K562 (cell line): ENCODE results near the gene KIF25. TPM values are rescaled to one million over a fixed set of nuclear protein-coding genes. Genes with fewer than 3 reads are reported as not detected.

Source experiments
- CBX1 ChIP-seq: sonication (generic); IDR thresholded peaks from 2 replicates; pipeline ENCODE4 v1.6.1; 2016; ENCODE audit warnings: antibody characterized with exemption, low read depth, mild to moderate bottlenecking
- CHD4 ChIP-seq: fragments of 200-600 bp; sonication (generic); IDR thresholded peaks from 3 replicates; pipeline ENCODE4 v1.6.1; 2012; ENCODE audit warnings: low read depth, mild to moderate bottlenecking, mixed read lengths, low read length, inconsistent platforms; ENCODE audit not compliant: insufficient read depth, insufficient replicate concordance, poor library complexity, severe bottlenecking
- CTCF ChIP-seq, 3 experiments: IDR thresholded peaks in 2 of 3; conservative IDR thresholded peaks in 1 of 3; 2 replicates each; pipeline ENCODE4 v1.5.1; 2011 to 2012; ENCODE audit warnings: low read length in 3 of 3, mild to moderate bottlenecking in 3 of 3, control low read depth in 2 of 3, improper control_type of control experiment in 1 of 3, inconsistent platforms in 1 of 3, low read depth in 1 of 3, mixed read lengths in 1 of 3, moderate library complexity in 1 of 3; ENCODE audit not compliant: insufficient read depth in 2 of 3
- E2F8 ChIP-seq: fragments of 450-650 bp; IDR thresholded peaks from 2 replicates; pipeline ENCODE4 v1.7.1; 2018; ENCODE audit warnings: mild to moderate bottlenecking, low read depth; ENCODE audit not compliant: partially characterized antibody
- FOXA1 ChIP-seq: fragments of 450-650 bp; IDR thresholded peaks from 2 replicates; pipeline ENCODE4 v1.6.1; 2016; ENCODE audit warnings: mild to moderate bottlenecking, borderline replicate concordance
- HBP1 ChIP-seq: fragments of 450-650 bp; formaldehyde crosslinking; IDR thresholded peaks from 2 replicates; pipeline ENCODE4 v1.4.0; 2022; ENCODE audit warnings: missing genetic modification characterization
- LEF1 ChIP-seq: fragments of 450-650 bp; IDR thresholded peaks from 2 replicates; pipeline ENCODE4 v1.6.1; 2016; ENCODE audit warnings: mild to moderate bottlenecking
- PREB ChIP-seq: sonication (generic); formaldehyde crosslinking; IDR thresholded peaks from 2 replicates; pipeline ENCODE4 v1.8.1; 2023; ENCODE audit warnings: mild to moderate bottlenecking, missing genetic modification reagents
- RBM15 ChIP-seq: fragments of 200-400 bp; formaldehyde crosslinking; IDR thresholded peaks from 2 replicates; pipeline ENCODE4 v1.6.1; 2018; ENCODE audit warnings: mild to moderate bottlenecking, low read length, moderate library complexity; ENCODE audit not compliant: insufficient read depth
- RHOXF2B ChIP-seq: fragments of 250-450 bp; sonication (Bioruptor Pico); conservative IDR thresholded peaks from 2 replicates; pipeline ENCODE4 v1.5.1; 2021
- SREBF1 ChIP-seq: fragments of 150-350 bp; IDR thresholded peaks from 2 replicates; pipeline ENCODE4 v1.6.1; 2014; ENCODE audit warnings: antibody characterized with exemption, low read depth, low read length, borderline replicate concordance
- TAL1 ChIP-seq: fragments of 450-650 bp; IDR thresholded peaks from 2 replicates; pipeline ENCODE4 v1.6.1; 2016; ENCODE audit warnings: mild to moderate bottlenecking
- THRAP3 ChIP-seq: fragments of 450-650 bp; IDR thresholded peaks from 2 replicates; pipeline ENCODE4 v1.6.1; 2016; ENCODE audit warnings: mild to moderate bottlenecking, inconsistent platforms, borderline replicate concordance
- ZBTB33 ChIP-seq: sonication (generic); formaldehyde crosslinking; IDR thresholded peaks from 2 replicates; pipeline ENCODE4 v1.8.1; 2023; ENCODE audit warnings: mild to moderate bottlenecking, missing genetic modification reagents
- ZNF165 ChIP-seq: fragments of 250-450 bp; sonication (Bioruptor Pico); IDR thresholded peaks from 2 replicates; pipeline ENCODE4 v1.4.0; 2020; ENCODE audit warnings: borderline replicate concordance
- ZNF232 ChIP-seq: sonication (generic); formaldehyde crosslinking; IDR thresholded peaks from 2 replicates; pipeline ENCODE4 v1.8.0; 2022; ENCODE audit warnings: mild to moderate bottlenecking, missing genetic modification reagents
- ZNF740 ChIP-seq, 3 experiments: fragments of 200-800 bp in 1 of 3; sonication (Bioruptor generic) in 1 of 3; sonication (generic) in 1 of 3; formaldehyde crosslinking in 1 of 3; IDR thresholded peaks; 2 replicates each; pipeline versions ENCODE4 v1.6.1 to v1.8.0; 2016 to 2022; ENCODE audit warnings: mild to moderate bottlenecking in 2 of 3, missing compliant biosample characterization in 2 of 3, missing genetic modification characterization in 2 of 3, missing genetic modification reagents in 1 of 3
- polyA plus RNA-seq, 8 experiments: library from polyadenylated mRNA; depleted of rRNA in 4 of 8; stranded (reverse) in 5 of 8; unstranded in 3 of 8; fragments of >200 nt; fragmentation: Nextera tagmentation in 2 of 8; fragmentation: Illumina TruSeq in 1 of 8; extraction: Ambion mirVana in 2 of 8; extraction: Trizol in 1 of 8; gene quantifications; 2 replicates each; pipeline versions ENCODE4 v1.2.1 to v1.2.3, GENCODE V29; 2011 to 2014; ENCODE audit warnings: inconsistent platforms in 1 of 8, missing spikeins in 1 of 8
- total RNA-seq, 7 experiments: library from RNA; depleted of rRNA in 6 of 7; stranded (reverse); fragments of >200 nt in 6 of 7; fragmentation: Illumina TruSeq in 2 of 7; extraction: Trizol in 2 of 7; gene quantifications; 2 replicates each; pipeline versions ENCODE4 v1.2.1 to v1.2.3, GENCODE V29; 2011 to 2021; ENCODE audit warnings: low replicate concordance in 1 of 7

KIF25 gene
- total and polyA plus RNA-seq, 9 of the 15 experiments (the other 6 are each of a cell fraction or from before 2014, with no cell fraction given): 0.04 to 0.49 (median 0.23) TPM; not detected in 5

- no peak for TF ChIP-seq FOXA1
- TF ChIP-seq ZBTB33 (CRISPR knock-in tag): peak; percentile 96
- no peak for TF ChIP-seq ZNF740 (CRISPR knock-in tag; IDR thresholded peaks at IDR 0.05)
- TF ChIP-seq ZNF740 (tag; IDR thresholded peaks at IDR 0.05): no peak
- no peak for TF ChIP-seq ZNF165 (CRISPR knock-in tag)
- TF ChIP-seq LEF1: no peak
- no peak for TF ChIP-seq TAL1
- TF ChIP-seq CTCF (IDR thresholded peaks at IDR 0.05 in 2 of 3, conservative IDR thresholded peaks at IDR 0.05 in 1 of 3; ENCODE audit: insufficient read depth in 2 of 3, low read depth in 1 of 3, low read length in 3 of 3): peak; percentile 65 to 74 (median 69)
- no peak for TF ChIP-seq SREBF1
- no peak for TF ChIP-seq E2F8
- no peak for TF ChIP-seq THRAP3
- TF ChIP-seq PREB (CRISPR knock-in tag): no peak
- TF ChIP-seq RHOXF2B (CRISPR knock-in tag): no peak
- no peak for TF ChIP-seq ZNF232 (CRISPR knock-in tag)
- no peak for TF ChIP-seq CBX1
- TF ChIP-seq CHD4: no peak
- no peak for TF ChIP-seq RBM15
- TF ChIP-seq HBP1 (CRISPR knock-in tag): no peak
These were observed 29.4 kb upstream of the KIF25 start (continued) for GRCh38 chr6:167968091-167968490.
